Activated naive CD4-positive, alpha-beta T cell treated with anti-CD3 and anti-CD28 coated beads, Interleukin-2, amount 50 U/mL, for 72 hours (primary cell): ENCODE results near the gene FBXL3. TPM values are rescaled to one million over a fixed set of nuclear protein-coding genes. Genes with fewer than 3 reads are reported as not detected.

Experiments
- ATAC-seq, 2 donors: fragments of 150-1000 bp; cut with Tn5 transposase; 2 replicates each; pipeline ENCODE4 v1.10.0; 2021; ENCODE audit warnings: mild to moderate bottlenecking in 2 of 2, moderate library complexity in 2 of 2
- DNase-seq, 2 donors: peaks; one replicate each; pipeline ENCODE4 v3.0.0; 2021 to 2022; ENCODE audit warnings: low spot score in 2 of 2
- H3K27ac Mint-ChIP-seq, 2 donors: one replicate each; pipeline ENCODE4 v1.8.0; 2022; ENCODE audit warnings: mild to moderate bottlenecking in 2 of 2, mixed read lengths in 2 of 2
- H3K36me3 Mint-ChIP-seq, 2 donors: one replicate each; pipeline ENCODE4 v1.8.0; 2022; ENCODE audit warnings: mixed read lengths in 2 of 2
- H3K9me3 Mint-ChIP-seq, 2 donors: one replicate each; pipeline ENCODE4 v1.8.0; 2022; ENCODE audit warnings: mixed read lengths in 2 of 2
- total RNA-seq, 2 donors: library from RNA; stranded (reverse); gene quantifications; one replicate each; pipeline ENCODE4 v1.2.3, GENCODE V29; 2022

FBXL3 gene
- total RNA-seq, 2 donors from 2014 or later: 32.0 to 39.0 TPM

DNA sequence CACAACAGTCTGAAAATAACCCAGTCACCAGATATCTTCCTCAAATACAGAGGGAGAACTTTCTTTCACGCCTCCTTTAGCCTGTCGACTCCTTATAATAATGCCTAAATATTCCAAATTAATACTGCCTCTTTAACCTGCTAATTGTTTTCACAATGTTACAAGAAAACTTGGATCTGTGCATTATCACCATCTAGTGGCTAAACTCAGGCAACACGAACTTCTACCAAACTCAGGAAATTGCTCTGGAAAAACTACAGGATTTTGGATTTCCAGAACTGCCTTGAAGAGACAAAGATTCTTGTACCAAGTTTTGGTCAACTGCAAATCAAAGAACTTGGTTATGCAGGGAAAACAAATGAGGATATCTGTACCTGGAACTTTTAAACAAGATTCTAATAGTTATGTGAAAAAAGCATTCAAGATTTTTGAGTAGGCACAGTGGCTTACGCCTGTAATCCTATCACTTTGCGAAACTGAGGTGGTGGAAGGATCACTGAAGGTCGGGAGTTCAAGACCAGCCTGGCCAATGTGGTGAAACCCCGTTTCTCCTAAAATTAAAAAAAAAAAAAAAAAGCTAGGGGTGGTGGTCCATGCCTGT lies 24.3 kb downstream of the FBXL3 start:
- ATAC-seq (no peak), DNase-seq (no peak)
- peak overlapping the region in 1 of 2 donors; percentile 18 for H3K27ac Mint-ChIP-seq
- H3K36me3 Mint-ChIP-seq: peaks cover 0 to 22% of the 10 kb centered on the region in 2 donors
- H3K9me3 Mint-ChIP-seq: no peaks in the 10 kb centered on the region

DNA sequence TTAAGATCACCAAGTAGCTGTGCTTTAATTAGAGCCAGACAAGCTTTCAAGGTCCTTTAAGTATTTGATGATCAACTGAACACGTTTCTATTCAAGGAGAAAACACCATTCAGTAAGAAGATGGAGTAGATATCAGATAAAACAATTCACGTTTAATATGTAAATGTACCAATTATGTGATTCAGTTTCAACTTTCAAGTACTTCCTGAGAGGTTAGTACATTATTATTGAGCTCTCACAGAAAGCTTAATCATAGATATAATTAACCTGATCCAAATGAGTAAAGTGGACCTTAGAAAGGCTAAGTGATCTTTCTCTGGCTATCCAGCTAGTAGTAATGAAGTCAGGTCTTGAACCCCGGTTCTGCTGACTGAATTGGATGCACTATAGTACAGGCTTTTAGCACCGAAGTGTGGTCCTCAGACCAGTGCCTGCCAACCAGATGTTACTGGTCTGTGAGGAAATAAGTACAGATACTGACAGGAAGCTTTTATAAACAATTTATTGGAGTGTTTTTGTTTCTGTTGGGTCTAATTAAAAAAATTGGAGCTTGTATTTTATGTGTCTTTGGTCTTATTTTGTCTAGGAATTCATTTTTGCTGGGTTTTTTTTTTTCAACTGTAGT lies 24.9 kb downstream of the FBXL3 start:
- ATAC-seq: no peak
- peaks cover 0 to 25% of the 10 kb centered on the region in 2 donors for H3K36me3 Mint-ChIP-seq

DNA sequence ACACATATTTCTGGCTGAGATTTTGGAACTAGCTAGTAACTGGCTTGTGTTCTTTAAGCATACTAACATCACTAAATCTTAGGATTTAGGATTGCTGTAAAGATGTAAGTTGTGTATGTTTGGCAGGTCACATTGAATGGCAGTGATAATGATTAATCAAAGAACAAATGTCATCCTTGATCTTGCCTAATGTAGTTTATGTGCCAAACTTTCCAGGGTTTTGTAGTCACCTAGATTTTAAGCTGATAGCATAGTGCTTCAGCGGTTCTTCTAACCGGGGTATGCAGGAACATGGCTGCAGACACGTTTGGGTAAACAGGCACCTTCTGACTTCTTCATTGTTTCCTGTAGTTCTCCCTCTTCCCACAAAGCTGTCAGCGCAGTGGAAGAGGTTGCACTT lies 25.4 kb downstream of the FBXL3 start:
- H3K36me3 Mint-ChIP-seq: peaks cover 2 to 31% of the 10 kb centered on the region in 2 donors
- no peak for DNase-seq
- no peak for ATAC-seq
- H3K27ac Mint-ChIP-seq: peak overlapping the region in 1 of 2 donors; percentile 3
- H3K9me3 Mint-ChIP-seq: no peaks in the 10 kb centered on the region

More for the DNA sequence above, 24.9 kb downstream of the FBXL3 start:
- Mint-ChIP-seq H3K9me3 (no peaks in the 10 kb centered on the region), H3K27ac (peak overlapping the region; percentile 3 to 18)
- no peak for DNase-seq

DNA sequence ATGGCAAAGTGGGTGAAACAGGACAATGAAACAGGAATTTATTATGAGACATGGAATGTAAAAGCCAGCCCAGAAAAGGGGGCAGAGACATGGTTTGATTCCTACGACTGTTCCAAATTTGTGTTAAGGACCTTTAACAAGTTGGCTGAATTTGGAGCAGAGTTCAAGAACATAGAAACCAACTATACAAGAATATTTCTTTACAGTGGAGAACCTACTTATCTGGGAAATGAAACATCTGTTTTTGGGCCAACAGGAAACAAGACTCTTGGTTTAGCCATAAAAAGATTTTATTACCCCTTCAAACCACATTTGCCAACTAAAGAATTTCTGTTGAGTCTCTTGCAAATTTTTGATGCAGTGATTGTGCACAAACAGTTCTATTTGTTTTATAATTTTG lies 26.5 kb downstream of the FBXL3 start:
- ATAC-seq (no peak), DNase-seq (no peak)
- Mint-ChIP-seq H3K36me3 (peaks cover 5 to 35% of the 10 kb centered on the region in 2 donors), H3K9me3 (no peaks in the 10 kb centered on the region), H3K27ac (no peak overlapping the region)

DNA sequence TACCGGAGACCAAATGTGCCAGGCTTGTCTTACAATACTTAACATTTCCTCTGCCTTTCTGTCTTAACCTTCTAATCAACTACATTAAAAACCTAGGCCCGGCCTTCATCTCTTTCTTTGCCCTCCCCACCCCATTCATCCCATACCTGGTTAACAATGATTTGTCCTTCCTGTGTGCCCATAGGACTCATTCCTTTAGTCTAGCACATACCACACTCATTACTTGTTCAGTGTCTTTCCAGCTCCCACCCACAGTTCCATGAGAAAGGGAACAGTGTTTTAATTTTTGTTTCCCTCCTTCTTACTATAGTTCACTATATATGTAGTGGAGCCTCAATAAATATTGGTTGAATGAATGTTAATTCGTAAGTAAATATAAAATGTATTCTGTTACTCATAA lies 32.7 kb downstream of the FBXL3 start:
- Mint-ChIP-seq H3K9me3 (no peaks in the 10 kb centered on the region), H3K27ac (peak overlapping the region in 1 of 2 donors; percentile 19), H3K36me3 (peaks cover 11 to 41% of the 10 kb centered on the region in 2 donors)
- DNase-seq (no peak), ATAC-seq (no peak)

DNA sequence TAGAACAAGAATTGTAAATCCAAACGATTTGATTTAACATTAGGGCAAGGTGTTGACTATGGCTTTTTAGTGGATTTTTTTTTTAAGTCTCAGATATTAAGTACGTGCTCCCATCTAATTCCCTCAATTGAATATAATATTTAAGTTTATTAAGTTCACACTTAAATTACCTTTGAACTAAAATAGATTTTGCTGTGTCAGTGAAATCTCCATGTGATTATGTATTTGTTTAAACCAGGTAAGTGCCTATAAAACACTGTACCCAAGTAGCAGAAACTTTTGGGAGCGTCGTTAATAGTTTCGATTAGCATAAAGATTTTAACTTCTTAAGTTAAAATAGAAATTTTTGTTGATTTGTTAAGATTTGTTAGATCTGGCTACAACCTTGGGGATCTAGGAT lies 33.5 kb downstream of the FBXL3 start:
- DNase-seq (no peak), ATAC-seq (no peak)
- H3K9me3 Mint-ChIP-seq: no peaks in the 10 kb centered on the region
- peaks cover 11 to 33% of the 10 kb centered on the region in 2 donors for H3K36me3 Mint-ChIP-seq
- H3K27ac Mint-ChIP-seq: peak overlapping the region in 1 of 2 donors; percentile 97

DNA sequence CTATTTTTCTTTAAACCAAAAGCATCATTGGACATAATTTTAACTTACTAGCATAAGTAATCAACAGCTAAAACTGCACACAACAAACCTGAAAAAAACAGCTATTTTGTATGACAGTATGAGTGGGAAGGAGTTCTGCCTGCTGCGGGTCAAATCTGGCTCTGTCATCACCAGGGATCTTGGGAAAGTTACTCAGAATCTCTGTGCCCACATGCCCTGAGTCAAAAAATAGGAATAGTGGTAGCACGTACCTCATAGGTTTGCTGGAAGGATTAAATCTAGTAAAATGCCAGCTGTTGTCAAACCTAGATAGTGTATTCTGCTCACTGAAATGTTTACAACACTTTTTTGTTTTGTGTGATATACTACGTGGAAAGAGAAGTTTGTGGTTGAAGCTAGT lies 33.9 kb downstream of the FBXL3 start:
- H3K36me3 Mint-ChIP-seq: peaks cover 11 to 28% of the 10 kb centered on the region in 2 donors
- H3K27ac Mint-ChIP-seq: peak overlapping the region; percentile 97 to 98
- DNase-seq (no peak), ATAC-seq (no peak)
- no peaks in the 10 kb centered on the region for H3K9me3 Mint-ChIP-seq

DNA sequence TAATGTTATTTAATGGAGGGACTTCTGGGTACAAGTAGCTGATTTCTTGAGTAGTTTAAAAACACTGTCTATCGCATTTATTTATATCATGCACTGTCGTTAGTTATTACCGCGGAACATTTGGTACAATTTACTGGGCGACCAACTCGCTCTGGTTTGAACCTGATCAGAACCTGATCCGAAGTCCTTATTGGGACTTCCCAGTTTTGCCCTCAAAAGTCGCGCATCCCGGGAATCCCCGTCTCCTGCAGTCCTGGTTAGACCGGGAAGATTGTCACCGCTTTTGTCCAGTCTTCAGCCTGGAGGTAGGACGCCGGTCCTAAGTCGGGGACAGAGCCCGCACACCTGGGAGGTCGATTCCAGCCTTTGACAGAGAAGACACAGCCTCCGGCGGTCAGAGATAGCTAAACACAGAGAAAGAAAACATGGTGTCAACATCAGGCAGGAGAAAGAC lies 34.4 kb downstream of the FBXL3 start:
- Mint-ChIP-seq H3K36me3 (peaks cover 11 to 26% of the 10 kb centered on the region in 2 donors), H3K27ac (peak overlapping the region; percentile 97 to 98), H3K9me3 (no peaks in the 10 kb centered on the region)
- DNase-seq (peak; percentile 8 to 59), ATAC-seq (no peak)

DNA sequence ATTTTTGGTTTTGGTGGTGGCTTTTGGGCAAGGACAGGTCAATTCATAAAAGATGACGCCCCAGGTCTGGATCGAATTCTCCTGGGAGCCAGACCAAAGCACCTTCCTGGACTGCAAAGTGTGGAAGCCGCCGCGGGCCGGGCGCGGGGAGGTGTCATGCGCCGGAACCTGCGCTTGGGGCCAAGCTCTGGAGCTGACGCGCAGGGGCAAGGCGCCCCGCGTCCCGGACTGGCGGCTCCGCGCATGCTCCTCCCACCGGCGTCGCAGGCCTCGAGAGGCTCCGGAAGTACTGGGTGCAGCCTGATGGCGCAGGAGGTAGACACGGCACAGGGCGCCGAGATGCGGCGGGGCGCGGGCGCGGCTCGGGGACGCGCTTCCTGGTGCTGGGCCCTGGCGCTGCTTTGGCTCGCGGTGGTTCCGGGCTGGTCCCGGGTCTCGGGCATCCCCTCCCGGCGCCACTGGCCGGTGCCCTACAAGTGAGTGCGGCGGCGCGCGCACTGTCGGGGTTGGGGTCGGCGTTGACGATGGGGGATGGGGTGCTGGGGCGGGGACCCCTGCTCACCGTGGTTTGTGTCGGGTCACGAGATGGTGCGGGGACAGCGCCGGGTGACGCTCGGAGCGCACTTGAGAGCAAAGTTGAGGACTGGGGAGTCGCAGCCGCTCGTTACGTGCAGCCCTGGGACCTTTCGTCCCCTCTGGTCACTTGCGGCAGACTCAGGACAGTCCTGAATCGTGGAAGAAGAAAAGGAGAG lies 35.0 kb downstream of the FBXL3 start, which contains the start of gene CLN5:
Gene CLN5 (plus strand): TSS at position 286 of the 752 bp plus-strand sequence. CDS start 18 bp downstream, at position 304.
- ATAC-seq (peak; percentile 90 to 95), DNase-seq (peak; percentile 93 to 96)
- peak within 1 kb of the TSS; percentile 97 to 98 for H3K27ac Mint-ChIP-seq
- peaks cover 11 to 21% of the 10 kb centered on the region in 2 donors for H3K36me3 Mint-ChIP-seq
- H3K9me3 Mint-ChIP-seq: no peaks in the 10 kb centered on the region

DNA sequence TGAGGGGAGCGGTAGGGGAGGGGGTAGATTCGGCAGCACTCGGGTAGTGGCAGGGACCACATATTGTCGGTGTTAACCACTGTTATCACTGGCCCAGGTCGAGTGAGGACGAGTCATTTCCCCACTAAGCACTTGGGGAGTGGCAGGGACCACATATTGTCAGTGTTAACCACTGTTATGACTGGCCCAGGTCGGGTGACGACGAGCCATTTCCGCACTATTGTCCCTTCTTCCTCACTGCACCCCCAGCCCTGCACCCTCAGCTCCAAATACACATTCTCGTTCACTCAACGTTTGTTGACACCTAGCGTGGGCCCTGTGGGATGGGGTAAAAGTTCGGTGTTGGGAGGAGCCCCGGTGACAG lies 35.5 kb downstream of the FBXL3 start:
- H3K9me3 Mint-ChIP-seq: no peaks in the 10 kb centered on the region
- peaks cover 8 to 16% of the 10 kb centered on the region in 2 donors for H3K36me3 Mint-ChIP-seq
- ATAC-seq: peak; percentile 83 to 84
- peak; percentile 68 to 81 for DNase-seq
- H3K27ac Mint-ChIP-seq: peak overlapping the region; percentile 97 to 98

DNA sequence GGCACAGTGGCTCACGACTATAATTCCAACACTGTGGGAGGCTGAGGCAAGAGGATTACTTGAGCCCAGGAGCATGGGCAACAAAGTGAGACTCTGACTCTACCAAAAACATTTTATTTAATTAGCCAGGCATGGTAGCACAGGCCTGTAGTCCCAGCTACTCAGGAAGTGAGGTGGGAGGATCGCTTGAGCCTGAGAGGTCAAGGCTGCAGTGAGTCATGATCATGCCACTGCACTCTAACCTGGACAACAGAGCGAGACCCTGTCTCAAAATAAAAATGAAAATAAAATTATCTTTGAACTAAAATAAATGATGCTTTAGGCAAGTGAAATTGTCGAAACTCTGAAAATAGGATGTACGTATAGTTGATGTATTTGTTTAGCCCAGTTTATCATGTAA lies 43.3 kb downstream of the FBXL3 start:
- no peak overlapping the region for H3K27ac Mint-ChIP-seq
- no peaks in the 10 kb centered on the region for H3K9me3 Mint-ChIP-seq
- no peak for ATAC-seq
- H3K36me3 Mint-ChIP-seq: no peaks in the 10 kb centered on the region
- no peak for DNase-seq

DNA sequence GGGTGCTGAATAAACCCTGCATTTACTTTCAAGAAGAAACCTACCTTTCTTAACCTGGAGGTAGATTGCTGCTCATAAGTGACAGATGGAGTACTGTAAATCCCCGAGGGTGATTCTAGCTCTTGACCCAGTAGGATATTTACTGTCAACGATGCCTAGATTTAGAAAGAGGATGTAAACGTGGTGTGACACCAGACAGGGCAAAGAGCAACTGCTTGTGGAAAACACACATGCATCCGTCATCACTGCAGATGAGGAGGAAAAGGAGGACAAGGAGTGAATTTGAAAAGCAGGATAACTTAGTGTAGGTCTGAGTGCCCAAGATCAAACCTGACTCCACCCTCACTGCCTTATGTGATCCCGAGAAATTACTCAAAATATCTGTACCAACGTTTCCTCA lies 44.9 kb downstream of the FBXL3 start:
- ATAC-seq (no peak), DNase-seq (no peak)
- H3K27ac Mint-ChIP-seq: no peak overlapping the region
- H3K9me3 Mint-ChIP-seq: no peaks in the 10 kb centered on the region
- no peaks in the 10 kb centered on the region for H3K36me3 Mint-ChIP-seq

DNA sequence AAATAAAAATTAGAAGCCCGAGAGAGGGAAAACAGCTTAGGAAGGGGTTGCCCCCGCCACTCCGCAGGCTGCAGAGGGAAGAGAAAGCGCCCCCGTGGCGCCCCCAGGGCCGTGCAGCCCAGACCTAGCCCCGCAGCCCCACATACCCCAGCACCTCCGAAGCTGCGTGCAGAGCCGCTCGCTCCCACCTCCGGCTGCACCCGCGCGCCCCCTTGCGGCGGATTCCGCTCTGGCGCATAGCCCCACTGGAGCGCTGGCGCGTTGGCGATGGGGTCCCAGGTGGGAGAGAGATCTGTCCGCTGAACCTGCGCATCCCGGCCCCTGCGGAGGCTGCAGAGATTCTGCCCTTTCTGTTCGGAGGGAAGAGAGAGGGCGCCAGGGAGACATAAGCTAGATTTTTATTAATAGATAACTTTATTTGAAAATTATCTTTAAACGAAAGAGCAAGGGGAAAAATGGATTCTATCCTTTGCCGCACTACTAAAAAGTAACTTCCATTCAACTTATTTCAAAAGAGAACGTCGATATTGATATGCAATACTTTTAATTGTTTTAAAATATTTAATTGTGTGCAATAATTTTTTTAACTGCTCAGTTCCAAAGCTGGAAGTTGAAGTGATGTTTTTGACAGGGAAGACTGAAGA lies 46.8 kb downstream of the FBXL3 start:
- Mint-ChIP-seq H3K36me3 (no peaks in the 10 kb centered on the region), H3K9me3 (no peaks in the 10 kb centered on the region), H3K27ac (no peak overlapping the region)
- ATAC-seq (peak; percentile 100), DNase-seq (peak; percentile 76 to 98)

DNA sequence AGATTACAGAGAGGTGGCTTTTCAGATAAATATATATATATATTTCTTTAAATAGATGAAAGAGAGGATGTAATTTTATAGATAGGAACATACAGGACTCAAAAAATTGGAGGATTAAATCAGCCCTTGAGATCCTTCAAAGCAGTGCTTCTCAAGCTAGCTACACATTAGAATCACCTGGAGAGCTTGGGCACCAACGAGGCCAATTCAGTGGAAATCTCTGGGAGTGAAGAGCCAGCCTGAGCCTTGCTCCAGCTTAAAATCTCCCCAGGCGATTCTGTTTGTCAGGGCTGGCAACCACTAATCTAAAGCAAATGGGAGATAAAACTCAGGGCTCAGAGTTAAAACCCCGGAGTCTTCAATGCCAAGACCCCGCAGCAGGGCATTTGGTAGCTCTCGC lies 50.0 kb downstream of the FBXL3 start:
- Mint-ChIP-seq H3K9me3 (no peaks in the 10 kb centered on the region), H3K36me3 (no peaks in the 10 kb centered on the region), H3K27ac (no peak overlapping the region)
- no peak for ATAC-seq
- no peak for DNase-seq

DNA sequence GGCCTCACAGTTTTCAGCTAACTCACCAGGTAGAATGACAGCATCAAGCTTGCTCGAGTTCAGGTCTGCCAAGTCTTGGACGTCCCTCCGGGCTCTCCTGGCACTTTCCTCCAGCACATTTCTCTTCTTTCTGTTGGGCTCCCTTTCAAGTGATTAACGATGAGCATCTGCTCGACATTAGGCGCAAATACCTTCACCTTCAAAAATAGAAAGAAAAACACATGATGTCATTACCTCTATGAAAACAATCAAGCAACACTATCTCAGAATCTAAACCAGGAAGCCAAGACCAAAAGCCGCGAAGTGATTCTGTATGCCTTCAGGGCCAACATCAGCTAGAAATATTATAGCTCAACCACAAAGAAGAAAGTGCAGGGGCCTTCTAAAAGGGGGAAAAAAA lies 50.5 kb downstream of the FBXL3 start:
- Mint-ChIP-seq H3K36me3 (no peaks in the 10 kb centered on the region), H3K27ac (no peak overlapping the region), H3K9me3 (no peaks in the 10 kb centered on the region)
- ATAC-seq (no peak), DNase-seq (no peak)

DNA sequence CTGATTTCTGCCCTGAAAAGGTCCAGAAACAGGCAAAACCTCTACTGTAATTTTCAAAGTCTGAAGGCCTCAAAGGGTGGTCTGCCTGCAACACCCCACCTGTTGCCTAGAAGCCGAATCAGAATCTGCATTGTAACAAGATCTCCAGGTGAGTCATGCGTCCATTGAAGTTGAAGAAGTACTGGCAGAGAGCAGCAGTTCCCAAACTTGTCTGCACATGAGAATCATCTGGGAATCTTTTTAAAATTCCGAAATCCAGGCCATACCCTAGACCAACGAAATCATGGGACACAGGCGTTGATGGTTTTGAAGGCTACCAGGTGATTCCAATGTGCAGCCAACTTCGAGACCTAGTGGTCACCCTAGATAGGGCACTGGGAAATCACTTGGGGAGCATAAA lies 51.1 kb downstream of the FBXL3 start:
- no peaks in the 10 kb centered on the region for H3K36me3 Mint-ChIP-seq
- H3K9me3 Mint-ChIP-seq: no peaks in the 10 kb centered on the region
- no peak overlapping the region for H3K27ac Mint-ChIP-seq
- ATAC-seq (no peak), DNase-seq (no peak)

DNA sequence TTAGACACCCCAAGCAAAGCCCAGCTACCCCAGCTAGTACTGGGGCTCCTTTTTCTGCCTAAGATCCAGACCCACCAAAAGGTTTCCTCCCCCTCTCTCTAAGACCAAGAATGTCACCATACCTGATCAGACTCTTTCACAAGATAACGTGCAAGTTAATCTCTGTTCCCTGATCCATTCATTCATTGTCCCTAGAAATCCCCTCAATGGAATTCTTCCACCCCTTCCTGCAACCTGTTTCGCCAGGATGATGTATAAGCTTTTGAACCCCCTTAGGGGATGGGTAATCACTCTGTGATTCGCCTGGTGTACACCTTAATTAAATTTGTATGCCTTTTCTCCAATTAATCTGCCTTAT lies 52.4 kb downstream of the FBXL3 start:
- Mint-ChIP-seq H3K9me3 (no peaks in the 10 kb centered on the region), H3K27ac (no peak overlapping the region), H3K36me3 (no peaks in the 10 kb centered on the region)
- DNase-seq (no peak), ATAC-seq (no peak)
